Cerebellar nuclear complex (tissue), 1 donor: ENCODE data around the gene ASB3.
"Not testable (repeated sequence)": the region's sequence is repeated elsewhere in the genome, so short reads cannot be mapped to it uniquely, and the experiment has no call there.

ENCODE experiments used
- DNase-seq, 2 experiments: peaks; one replicate each; lab custom pipeline; 2025; lab: John Stamatoyannopoulos, UW

The ASB3 gene

GRCh38 chr2:53786352-53786704 lies 425 bp downstream of the ASB3 start:
- no peak for DNase-seq

GRCh38 chr2:53785366-53785765 lies 1.4 kb downstream of the ASB3 start:
- DNase-seq = no peak

GRCh38 chr2:53784436-53784835 lies 2.3 kb downstream of the ASB3 start:
- DNase-seq = no peak

DNA sequence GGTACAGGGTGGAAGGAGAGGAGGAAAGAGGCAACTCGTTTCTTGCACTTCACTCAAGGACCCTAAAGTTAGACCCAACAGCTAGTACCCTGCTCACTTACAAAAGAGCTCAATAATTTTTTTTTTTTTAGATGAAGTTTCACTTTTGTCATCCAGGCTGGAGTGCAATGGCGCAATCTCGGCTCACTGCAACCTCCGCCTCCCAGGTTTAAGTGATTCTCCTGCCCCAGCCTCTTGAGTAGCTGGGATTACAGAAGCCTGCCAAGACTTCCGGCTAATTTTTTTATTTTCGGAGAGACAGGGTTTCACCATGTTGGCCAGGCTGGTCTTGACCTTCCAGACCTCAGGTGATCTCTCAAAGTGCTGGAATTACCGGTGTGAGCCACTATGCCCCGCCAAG lies 4.1 kb downstream of the ASB3 start:
- DNase-seq = no peak

- no peak for DNase-seq
Observed at GRCh38 chr2:53780056-53780455, 6.7 kb downstream of the ASB3 start.

DNA sequence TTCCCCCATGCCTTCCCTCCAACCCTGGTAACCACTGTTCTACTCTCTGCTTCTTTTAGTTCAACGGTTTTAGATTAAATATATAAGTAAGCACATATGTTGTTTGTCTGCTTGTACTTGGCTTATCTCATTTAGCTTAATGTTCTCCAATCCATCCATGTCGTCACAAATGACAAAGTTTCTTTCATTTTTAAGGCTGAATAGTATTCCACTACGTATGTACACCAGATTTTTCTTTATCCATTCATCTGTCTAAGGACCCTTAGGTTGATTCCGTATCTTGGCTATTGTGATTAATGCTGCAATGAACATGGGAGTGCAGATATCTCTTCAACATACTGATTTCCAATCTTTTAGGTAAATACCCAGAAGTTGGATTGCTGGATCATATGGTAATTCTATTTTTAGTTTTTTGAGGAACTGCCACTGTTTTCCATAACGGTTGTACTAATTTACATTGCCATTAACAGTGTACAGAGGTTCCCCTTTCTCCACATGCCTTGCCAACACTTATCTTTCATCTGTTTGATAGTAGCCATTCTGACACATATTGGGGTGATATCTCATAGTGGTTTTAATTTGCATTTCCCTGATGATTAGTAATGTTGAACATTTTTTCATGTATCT lies 8.1 kb downstream of the ASB3 start:
- no peak for DNase-seq

GRCh38 chr2:53777134-53777533 lies 9.6 kb downstream of the ASB3 start:
- DNase-seq = no peak

- no peak for DNase-seq
Observed at GRCh38 chr2:53770264-53770663, 16.5 kb downstream of the ASB3 start.

- DNase-seq = no peak
Observed at GRCh38 chr2:53769318-53769945, 17.3 kb downstream of the ASB3 start.

DNA sequence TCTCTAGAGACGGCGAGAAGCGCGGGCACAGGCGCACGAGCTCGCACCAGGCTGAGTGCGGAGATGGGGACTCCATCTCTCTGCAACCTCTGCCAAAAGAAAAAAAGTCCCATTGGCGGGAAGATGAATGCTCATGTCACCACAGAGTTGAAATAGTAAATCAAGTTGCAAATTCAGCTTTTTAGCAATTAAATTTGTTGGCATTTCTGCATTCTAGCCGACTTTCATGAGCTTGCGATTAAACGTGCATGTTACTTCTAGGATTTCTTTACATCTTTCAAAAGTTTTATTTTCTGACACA lies 18.6 kb downstream of the ASB3 start:
- DNase-seq = no peak

DNA sequence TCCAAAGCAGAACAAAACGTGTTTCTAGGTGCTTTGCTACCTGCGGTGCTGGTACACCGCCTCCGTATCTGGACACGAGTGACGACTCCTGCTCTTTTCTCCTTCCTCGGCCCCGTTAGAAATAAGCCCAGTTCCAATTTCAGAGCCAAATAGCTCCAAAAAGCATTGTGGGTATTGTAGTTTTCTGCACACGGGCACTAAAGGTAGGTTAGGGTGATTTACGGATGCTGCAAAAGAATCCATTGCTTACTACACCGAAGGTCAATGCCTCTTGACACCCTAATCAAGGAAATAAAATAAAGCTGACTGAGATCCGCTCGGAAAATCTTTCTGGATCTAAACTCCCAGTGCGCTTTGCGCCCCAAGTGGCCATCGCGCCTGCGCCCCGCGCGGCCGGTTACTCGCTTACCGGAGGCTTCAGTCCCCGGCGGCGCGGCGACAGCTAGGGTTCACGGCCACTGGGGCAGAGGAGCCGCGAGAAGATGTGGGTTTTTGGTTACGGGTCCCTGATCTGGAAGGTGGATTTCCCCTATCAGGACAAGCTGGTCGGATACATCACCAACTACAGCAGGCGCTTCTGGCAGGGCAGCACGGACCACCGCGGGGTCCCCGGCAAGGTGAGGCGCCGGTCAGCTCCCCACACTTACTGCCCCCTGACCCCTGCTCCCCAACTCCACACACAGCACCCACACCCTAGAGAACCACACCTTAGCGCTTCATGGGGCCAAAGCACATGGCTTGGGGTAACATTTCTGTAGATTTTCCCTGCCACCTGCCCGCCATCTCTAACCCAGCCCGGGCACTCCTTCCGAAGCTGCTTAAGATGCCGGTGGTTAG lies 19.1 kb downstream of the ASB3 start, which contains the start of gene CHAC2:
Gene CHAC2 (plus strand): TSS at position 400 of the 837 bp plus-strand sequence. CDS start 83 bp downstream, at position 483.
- DNase-seq = peak in 1 of 2 experiments; percentile 78

GRCh38 chr2:53765767-53766166 lies 21.0 kb downstream of the ASB3 start:
- DNase-seq = no peak

DNA sequence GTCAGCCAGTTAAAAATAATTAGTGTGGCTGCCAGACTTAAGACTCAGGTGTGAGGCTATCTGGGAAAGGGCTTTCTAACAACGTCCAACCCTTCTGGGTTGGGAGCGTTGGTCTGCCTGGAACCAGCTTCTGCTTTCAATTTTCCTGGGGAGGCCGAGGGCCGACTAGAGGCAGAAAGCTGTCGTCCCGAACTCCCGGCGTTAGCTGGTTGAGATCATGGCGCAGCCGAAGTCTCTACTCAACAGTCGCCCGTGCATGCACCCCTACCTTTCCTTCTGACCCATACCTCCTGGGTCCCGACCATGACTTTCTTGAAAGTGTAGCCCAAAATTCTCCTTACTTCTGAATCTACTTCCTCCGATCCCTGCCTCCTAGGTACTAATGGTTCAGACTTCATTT lies 29.5 kb downstream of the ASB3 start:
- not testable (repeated sequence) for DNase-seq

DNA sequence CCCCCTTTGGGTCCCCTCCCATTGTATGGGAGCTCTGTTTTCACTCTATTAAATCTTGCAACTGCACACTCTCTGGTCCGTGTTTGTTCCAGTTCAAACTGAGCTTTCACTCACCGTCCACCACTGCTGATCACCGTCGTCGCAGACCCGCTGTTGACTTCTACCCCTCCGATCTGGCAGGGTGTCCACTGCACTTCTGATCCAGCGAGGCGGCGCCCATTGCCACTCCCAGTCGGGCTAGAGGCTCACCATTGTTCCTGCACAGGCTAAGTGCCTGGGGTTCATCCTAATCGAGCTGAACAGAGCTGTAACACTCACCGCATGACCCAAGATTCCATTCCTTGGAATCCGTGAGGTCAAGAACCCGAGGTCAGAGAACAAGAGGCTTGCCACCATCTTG lies 30.1 kb downstream of the ASB3 start:
- DNase-seq = no peak

DNA sequence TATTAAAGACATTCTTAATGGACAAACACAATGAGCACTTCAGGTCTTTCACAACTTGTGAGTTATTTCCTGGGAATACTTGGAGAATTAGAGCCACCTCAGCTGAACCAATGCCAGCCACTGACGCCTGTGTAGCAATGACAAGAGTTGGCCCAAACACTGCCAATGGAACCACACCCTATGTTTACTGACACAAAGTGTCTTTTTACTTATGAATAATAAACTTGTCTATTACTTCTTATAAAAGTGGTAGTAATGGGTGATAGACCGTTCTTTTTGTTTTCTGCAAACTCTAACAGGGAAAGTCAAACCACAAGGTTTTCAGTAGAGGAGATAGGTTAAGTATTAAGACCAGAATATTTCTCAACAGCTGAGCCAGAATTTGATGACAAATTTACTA lies 31.6 kb downstream of the ASB3 start:
- DNase-seq = no peak

- no peak for DNase-seq
Observed at GRCh38 chr2:53753041-53753440, 33.7 kb downstream of the ASB3 start.

DNA sequence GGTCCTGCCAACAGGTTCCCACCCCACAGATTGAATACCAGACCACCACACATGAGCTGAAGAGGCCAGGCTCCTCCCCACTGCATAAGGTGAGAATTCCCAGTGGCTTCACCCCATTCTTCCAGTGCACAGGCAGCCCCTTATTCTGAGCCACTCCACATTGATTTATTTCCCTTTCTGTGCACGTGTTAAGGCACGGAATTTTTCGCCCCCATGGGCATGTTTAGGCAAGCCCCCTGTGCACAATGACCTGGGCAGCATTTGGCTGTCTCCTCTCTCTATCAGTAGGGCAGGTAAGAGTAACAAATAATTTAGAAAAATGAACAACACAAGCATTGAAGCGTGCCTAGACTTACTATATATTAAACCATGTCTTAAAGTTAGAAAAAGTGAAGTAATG lies 34.4 kb downstream of the ASB3 start:
- no peak for DNase-seq

GRCh38 chr2:53751728-53752127 lies 35.0 kb downstream of the ASB3 start:
- DNase-seq = no peak

DNA sequence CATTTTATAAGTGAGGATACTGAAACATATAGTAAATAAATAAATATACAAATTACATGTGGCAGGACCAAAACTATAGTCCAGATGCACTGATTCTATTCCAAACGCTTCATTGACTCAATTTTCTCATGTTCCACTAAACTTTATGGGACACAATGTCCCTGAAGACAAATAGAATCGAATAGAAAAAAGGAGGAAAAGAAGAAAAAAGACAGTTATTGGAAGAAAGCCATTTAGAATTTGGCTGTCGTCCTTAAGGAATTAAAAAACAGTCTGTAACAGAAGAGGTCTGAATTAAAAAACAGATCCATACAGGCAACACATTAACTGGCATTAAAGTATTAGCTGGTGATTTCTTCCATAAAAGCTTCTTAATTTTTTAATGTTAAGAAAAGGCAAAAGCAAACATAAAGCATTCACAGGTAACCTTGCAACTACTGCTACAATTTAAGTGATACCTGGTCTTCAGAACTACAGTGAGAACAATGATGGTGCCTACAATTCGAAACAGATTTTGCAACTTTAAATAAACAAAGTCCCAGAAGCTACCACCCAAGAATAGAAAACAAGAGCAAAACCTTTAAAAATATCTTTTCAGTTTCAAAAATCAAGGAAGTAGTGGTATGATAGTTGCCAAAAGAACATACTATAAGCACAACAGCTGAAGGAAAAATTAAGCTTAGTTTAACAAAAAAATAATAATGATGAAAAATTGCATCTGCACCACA lies 36.5 kb downstream of the ASB3 start:
- no peak for DNase-seq

DNA sequence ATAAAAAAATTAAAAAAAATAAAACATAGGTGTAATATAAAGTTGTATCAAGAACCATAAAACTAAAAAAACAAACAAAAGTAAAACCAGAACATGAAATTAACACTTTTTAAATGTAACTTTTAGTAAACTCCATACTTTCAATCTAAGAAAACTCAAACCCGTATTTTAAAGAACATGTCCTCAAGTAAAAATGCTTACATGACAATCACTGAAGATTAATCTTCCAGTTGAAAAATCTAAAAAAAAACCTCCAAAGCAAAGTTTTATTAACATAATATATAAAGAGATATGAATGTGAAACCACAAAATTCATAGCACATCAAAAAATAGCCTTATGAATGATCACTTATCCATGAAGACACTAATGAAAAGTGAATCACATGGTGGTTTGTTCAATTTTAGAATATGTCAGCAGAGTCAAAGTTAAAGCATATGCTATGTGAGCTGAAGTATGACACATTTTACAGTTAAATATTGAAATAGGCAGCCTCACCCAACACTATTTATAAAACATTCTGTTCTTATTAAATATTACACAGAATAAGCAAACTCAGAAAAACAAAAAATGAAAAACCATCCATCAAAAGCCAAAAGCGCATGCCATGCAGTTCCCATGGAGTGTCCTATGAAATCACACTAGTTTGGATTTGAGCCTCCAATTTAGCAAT lies 42.2 kb downstream of the ASB3 start:
- DNase-seq = no peak

- no peak for DNase-seq
Observed at GRCh38 chr2:53740170-53740569, 46.6 kb downstream of the ASB3 start.

GRCh38 chr2:53739032-53739431 lies 47.7 kb downstream of the ASB3 start:
- DNase-seq = no peak
